GM12864 (cell line): ENCODE data around the gene NEURL1.

ENCODE experiments used
- DNase-seq: peaks from one replicate; pipeline ENCODE4 v3.0.0-alpha.2; 2011; ENCODE audit warnings: low read depth
- H3K4me3 ChIP-seq: 2 replicates; pipeline ENCODE4 v1.5.1; 2011; ENCODE audit warnings: mild to moderate bottlenecking, low read depth, low read length, control low read depth
- CTCF ChIP-seq: IDR thresholded peaks from 2 replicates; pipeline ENCODE4 v1.5.1; 2011; ENCODE audit warnings: low read depth, mild to moderate bottlenecking, moderate library complexity, low read length, control low read depth, inconsistent platforms; ENCODE audit errors: missing control alignments

Gene NEURL1

GRCh38 chr10:103564776-103565520, 71.4 kb downstream of the NEURL1 start:
- peak; percentile 80 for TF ChIP-seq CTCF
- no peak for DNase-seq
- no peak overlapping the region for H3K4me3 ChIP-seq

- H3K4me3 ChIP-seq = no peak overlapping the region
- DNase-seq = no peak
- TF ChIP-seq CTCF = no peak
These were observed 73.0 kb downstream of the NEURL1 start for GRCh38 chr10:103566536-103566935.

GRCh38 chr10:103568505-103568904, 75.0 kb downstream of the NEURL1 start:
- TF ChIP-seq CTCF = no peak
- H3K4me3 ChIP-seq = no peak overlapping the region
- DNase-seq = no peak

- TF ChIP-seq CTCF = no peak
- DNase-seq = no peak
These were observed 76.4 kb downstream of the NEURL1 start for GRCh38 chr10:103569896-103570295.

GRCh38 chr10:103570844-103571655, 77.5 kb downstream of the NEURL1 start:
- no peak for TF ChIP-seq CTCF
- DNase-seq = no peak
- H3K4me3 ChIP-seq = no peak overlapping the region

More at GRCh38 chr10:103569896-103570295, 76.4 kb downstream of the NEURL1 start:
- H3K4me3 ChIP-seq = no peak overlapping the region

- H3K4me3 ChIP-seq = no peak overlapping the region
- DNase-seq = no peak
- TF ChIP-seq CTCF = no peak
These were observed 78.1 kb downstream of the NEURL1 start for GRCh38 chr10:103571656-103571975.
